Ishikawa (cell line): ENCODE measurements around the gene PARP1.

ENCODE experiments used
- CEBPB ChIP-seq: IDR thresholded peaks from 2 replicates; pipeline ENCODE4 v1.6.1; 2012
- CREB1 ChIP-seq: IDR thresholded peaks from 2 replicates; pipeline ENCODE4 v1.6.1; 2012; ENCODE audit warnings: low read depth
- EGR1 ChIP-seq: IDR thresholded peaks from 2 replicates; pipeline ENCODE4 v1.6.1; 2012
- EP300 ChIP-seq: IDR thresholded peaks from 2 replicates; pipeline ENCODE4 v1.6.1; 2012; ENCODE audit warnings: borderline replicate concordance
- FOXM1 ChIP-seq: IDR thresholded peaks from 2 replicates; pipeline ENCODE4 v1.6.1; 2012; ENCODE audit warnings: low read depth, borderline replicate concordance
- NFIC ChIP-seq: IDR thresholded peaks from 2 replicates; pipeline ENCODE4 v1.6.1; 2012
- RAD21 ChIP-seq: IDR thresholded peaks from 2 replicates; pipeline ENCODE4 v1.6.1; 2012; ENCODE audit warnings: low read depth
- TAF1 ChIP-seq: IDR thresholded peaks from 2 replicates; pipeline ENCODE4 v1.6.1; 2012; ENCODE audit warnings: low read depth, mild to moderate bottlenecking
- TCF12 ChIP-seq: IDR thresholded peaks from 2 replicates; pipeline ENCODE4 v1.6.1; 2012; ENCODE audit warnings: low read depth
- TEAD4 ChIP-seq: IDR thresholded peaks from 2 replicates; pipeline ENCODE4 v1.6.1; 2012
- YY1 ChIP-seq: IDR thresholded peaks from 2 replicates; pipeline ENCODE4 v1.6.1; 2012; ENCODE audit warnings: low read depth
- ZBTB7A ChIP-seq: IDR thresholded peaks from 2 replicates; pipeline ENCODE4 v1.6.1; 2012; ENCODE audit warnings: low read depth
- TF ChIP-seq, protein P1 (sequence below): IDR thresholded peaks from 2 replicates; pipeline ENCODE4 v1.6.1; 2012
- TF ChIP-seq, protein P2 (sequence below): IDR thresholded peaks from 2 replicates; pipeline ENCODE4 v1.6.1; 2012; ENCODE audit warnings: low read depth, mild to moderate bottlenecking
- TF ChIP-seq, protein P3 (sequence below): IDR thresholded peaks from 2 replicates; pipeline ENCODE4 v1.6.1; 2012

The PARP1 gene

DNA sequence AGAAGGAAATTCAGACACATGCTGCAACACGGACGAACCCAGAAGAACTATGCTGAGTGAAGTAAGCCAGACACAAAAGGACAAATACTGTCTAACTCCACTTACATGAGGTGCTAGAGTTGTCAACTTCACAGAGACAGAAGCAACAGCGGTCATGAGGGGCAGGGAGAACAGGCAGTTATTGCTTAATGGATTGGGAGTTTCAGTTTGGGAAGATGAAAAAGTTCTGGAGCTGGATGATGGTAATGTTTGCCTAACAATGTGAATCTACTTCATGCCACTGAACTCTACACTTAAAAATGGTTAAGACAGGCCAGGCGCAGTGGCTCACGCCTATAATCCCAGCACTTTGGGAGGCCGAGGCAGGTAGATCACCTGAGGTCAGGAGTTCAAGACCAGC lies 12.1 kb downstream of the PARP1 start:
- TF ChIP-seq ZBTB7A, result no peak
- no peak for TF ChIP-seq CEBPB
- TF ChIP-seq, protein P1, sequence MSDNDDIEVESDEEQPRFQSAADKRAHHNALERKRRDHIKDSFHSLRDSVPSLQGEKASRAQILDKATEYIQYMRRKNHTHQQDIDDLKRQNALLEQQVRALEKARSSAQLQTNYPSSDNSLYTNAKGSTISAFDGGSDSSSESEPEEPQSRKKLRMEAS, result no peak
- TF ChIP-seq, protein P2, sequence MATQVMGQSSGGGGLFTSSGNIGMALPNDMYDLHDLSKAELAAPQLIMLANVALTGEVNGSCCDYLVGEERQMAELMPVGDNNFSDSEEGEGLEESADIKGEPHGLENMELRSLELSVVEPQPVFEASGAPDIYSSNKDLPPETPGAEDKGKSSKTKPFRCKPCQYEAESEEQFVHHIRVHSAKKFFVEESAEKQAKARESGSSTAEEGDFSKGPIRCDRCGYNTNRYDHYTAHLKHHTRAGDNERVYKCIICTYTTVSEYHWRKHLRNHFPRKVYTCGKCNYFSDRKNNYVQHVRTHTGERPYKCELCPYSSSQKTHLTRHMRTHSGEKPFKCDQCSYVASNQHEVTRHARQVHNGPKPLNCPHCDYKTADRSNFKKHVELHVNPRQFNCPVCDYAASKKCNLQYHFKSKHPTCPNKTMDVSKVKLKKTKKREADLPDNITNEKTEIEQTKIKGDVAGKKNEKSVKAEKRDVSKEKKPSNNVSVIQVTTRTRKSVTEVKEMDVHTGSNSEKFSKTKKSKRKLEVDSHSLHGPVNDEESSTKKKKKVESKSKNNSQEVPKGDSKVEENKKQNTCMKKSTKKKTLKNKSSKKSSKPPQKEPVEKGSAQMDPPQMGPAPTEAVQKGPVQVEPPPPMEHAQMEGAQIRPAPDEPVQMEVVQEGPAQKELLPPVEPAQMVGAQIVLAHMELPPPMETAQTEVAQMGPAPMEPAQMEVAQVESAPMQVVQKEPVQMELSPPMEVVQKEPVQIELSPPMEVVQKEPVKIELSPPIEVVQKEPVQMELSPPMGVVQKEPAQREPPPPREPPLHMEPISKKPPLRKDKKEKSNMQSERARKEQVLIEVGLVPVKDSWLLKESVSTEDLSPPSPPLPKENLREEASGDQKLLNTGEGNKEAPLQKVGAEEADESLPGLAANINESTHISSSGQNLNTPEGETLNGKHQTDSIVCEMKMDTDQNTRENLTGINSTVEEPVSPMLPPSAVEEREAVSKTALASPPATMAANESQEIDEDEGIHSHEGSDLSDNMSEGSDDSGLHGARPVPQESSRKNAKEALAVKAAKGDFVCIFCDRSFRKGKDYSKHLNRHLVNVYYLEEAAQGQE, result no peak
- no peak for TF ChIP-seq RAD21
- TF ChIP-seq, protein P3, sequence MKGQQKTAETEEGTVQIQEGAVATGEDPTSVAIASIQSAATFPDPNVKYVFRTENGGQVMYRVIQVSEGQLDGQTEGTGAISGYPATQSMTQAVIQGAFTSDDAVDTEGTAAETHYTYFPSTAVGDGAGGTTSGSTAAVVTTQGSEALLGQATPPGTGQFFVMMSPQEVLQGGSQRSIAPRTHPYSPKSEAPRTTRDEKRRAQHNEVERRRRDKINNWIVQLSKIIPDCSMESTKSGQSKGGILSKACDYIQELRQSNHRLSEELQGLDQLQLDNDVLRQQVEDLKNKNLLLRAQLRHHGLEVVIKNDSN, result no peak
- TF ChIP-seq EGR1, result no peak
- TF ChIP-seq YY1, result no peak
- no peak for TF ChIP-seq EP300
- no peak for TF ChIP-seq TCF12

DNA sequence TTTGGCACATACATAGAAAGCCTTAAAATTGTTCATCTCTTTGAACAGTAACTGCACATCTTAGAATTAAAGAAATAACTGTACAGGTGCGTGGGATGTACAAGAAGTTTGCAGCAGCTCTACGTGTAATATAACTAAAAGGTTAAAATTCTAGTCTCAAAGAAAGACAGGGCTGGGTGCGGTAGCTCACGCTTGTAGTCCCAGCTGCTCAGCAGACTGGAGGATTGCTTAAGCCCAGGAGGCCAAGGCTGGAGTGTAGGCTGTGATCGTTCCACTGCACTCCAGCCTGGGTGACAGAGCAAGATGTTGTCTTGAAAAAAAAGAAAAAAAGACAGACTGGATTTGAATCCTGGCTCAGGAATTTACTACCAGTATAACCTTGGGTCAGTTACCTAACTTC lies 13.4 kb downstream of the PARP1 start:
- TF ChIP-seq NFIC (no peak), CEBPB (no peak), RAD21 (no peak), FOXM1 (no peak), TEAD4 (no peak), ZBTB7A (no peak), EP300 (no peak), CREB1 (no peak), TAF1 (no peak), EGR1 (no peak), YY1 (no peak), TCF12 (no peak)
- TF ChIP-seq, protein P2, result no peak
- TF ChIP-seq, protein P3, result no peak
- TF ChIP-seq, protein P1, result no peak

DNA sequence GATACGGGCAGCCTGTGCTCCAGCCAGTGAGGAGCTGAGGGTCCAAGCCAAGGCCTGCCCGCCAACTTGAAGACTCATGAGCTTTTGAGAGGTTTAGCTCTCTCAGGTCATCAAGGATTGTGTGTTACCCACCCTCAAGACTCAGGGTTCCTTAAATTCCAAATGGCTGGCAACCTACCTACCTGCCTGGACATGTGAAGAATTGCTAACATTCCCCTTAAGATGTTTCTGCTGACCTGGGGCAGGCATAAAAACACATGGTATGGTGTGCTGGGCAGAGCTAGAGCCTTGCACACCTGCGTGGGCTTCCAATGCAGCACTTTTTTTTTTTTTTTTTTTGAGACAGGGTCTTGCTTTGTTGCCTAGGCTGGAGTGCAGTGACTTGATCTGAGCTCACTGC lies 17.2 kb downstream of the PARP1 start:
- TF ChIP-seq CREB1, result no peak
- no peak for TF ChIP-seq EP300
- TF ChIP-seq TCF12, result no peak
- no peak for TF ChIP-seq ZBTB7A
- TF ChIP-seq EGR1, result no peak
- TF ChIP-seq, protein P3, result no peak
- no peak for TF ChIP-seq YY1
- TF ChIP-seq FOXM1, result no peak
- TF ChIP-seq NFIC, result no peak
- TF ChIP-seq TAF1, result no peak
- no peak for TF ChIP-seq RAD21
- TF ChIP-seq, protein P1, result no peak
- no peak for TF ChIP-seq CEBPB
- TF ChIP-seq, protein P2, result no peak
- no peak for TF ChIP-seq TEAD4

DNA sequence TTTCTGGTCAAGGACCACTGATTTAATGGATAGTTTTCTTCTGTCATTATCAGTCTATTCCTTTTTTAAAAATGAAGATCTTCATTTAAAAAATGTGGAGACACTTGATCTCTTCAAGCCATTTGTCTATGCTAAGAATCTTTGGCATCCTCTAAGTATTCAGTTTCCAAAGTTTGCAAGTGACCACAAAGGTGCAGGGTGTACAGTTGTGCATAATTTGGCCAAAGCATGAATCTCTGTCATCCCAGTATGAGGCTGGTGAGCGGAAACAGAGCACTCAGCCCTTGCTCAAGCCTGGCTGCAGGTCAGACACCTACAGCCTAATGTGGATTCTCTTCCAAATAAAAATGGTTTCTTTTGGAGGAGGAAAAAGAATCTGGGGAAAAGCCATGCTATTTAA lies 19.8 kb downstream of the PARP1 start:
- no peak for TF ChIP-seq FOXM1

DNA sequence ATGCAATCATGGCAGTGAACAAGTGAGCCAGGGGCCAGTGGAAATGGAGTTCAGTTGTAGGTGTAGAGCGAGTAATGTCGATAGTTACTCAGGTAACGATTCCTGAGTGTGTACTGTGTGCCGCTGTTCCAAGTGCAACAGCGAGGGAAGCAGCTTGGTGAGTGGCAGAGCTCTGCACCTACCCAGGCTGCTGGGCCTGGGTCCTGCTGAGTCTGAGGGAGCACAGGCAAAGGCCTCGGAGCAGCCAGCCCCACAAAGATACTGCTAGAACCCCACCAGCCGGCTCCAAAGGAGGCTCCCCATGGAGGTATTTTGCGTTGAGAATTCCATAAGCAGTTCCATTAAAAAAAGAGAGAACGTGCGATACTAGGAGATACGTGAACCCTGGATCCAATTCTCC lies 23.2 kb downstream of the PARP1 start:
- no peak for TF ChIP-seq NFIC
- TF ChIP-seq, protein P3, result no peak
- no peak for TF ChIP-seq TEAD4
- no peak for TF ChIP-seq FOXM1
- TF ChIP-seq, protein P1, result no peak
- TF ChIP-seq CEBPB, result no peak
- TF ChIP-seq ZBTB7A, result no peak
- TF ChIP-seq TAF1, result no peak
- TF ChIP-seq EGR1, result no peak
